Loucy (cell line): ENCODE measurements around the gene EP400.

ENCODE experiments used
- H2AFZ ChIP-seq: fragments of 200-600 bp; sonication (generic); 2 replicates; pipeline ENCODE4 v1.6.0; 2016; ENCODE audit warnings: antibody characterized with exemption, mild to moderate bottlenecking, low read length, moderate library complexity
- H3F3A ChIP-seq: fragments of 200-600 bp; 2 replicates; pipeline ENCODE4 v1.6.0; 2016; ENCODE audit warnings: antibody characterized with exemption, low read depth, mild to moderate bottlenecking
- H3K27me3 ChIP-seq: fragments of 200-600 bp; sonication (generic); 2 replicates; pipeline ENCODE4 v1.6.1; 2014; ENCODE audit warnings: low read length, mild to moderate bottlenecking; ENCODE audit not compliant: insufficient read depth, poor library complexity, severe bottlenecking
- H3K36me3 ChIP-seq: fragments of 200-600 bp; sonication (generic); 2 replicates; pipeline ENCODE4 v1.6.1; 2016; ENCODE audit warnings: low read length; ENCODE audit not compliant: insufficient read depth
- H3K4me1 ChIP-seq: fragments of 200-600 bp; sonication (generic); 2 replicates; pipeline ENCODE4 v1.5.1; 2014; ENCODE audit warnings: low read length, mild to moderate bottlenecking; ENCODE audit not compliant: insufficient read depth, poor library complexity, severe bottlenecking
- H3K4me2 ChIP-seq: fragments of 200-600 bp; sonication (generic); 2 replicates; pipeline ENCODE4 v1.6.0; 2014; ENCODE audit warnings: antibody characterized with exemption, low read length, low read depth, mild to moderate bottlenecking; ENCODE audit not compliant: poor library complexity, severe bottlenecking
- H3K4me3 ChIP-seq: fragments of 200-600 bp; sonication (generic); 2 replicates; pipeline ENCODE4 v1.5.1; 2014; ENCODE audit warnings: low read length, mild to moderate bottlenecking, mixed read lengths; ENCODE audit not compliant: poor library complexity, severe bottlenecking
- H3K79me2 ChIP-seq: fragments of 200-600 bp; sonication (generic); 2 replicates; pipeline ENCODE4 v1.6.1; 2014; ENCODE audit warnings: low read length; ENCODE audit not compliant: insufficient read depth
- H3K9ac ChIP-seq: fragments of 200-600 bp; sonication (generic); 2 replicates; pipeline ENCODE4 v1.6.0; 2014; ENCODE audit warnings: mild to moderate bottlenecking, low read depth, low read length, moderate library complexity; ENCODE audit not compliant: poor library complexity, severe bottlenecking
- H3K9me2 ChIP-seq: fragments of 200-600 bp; sonication (generic); replicated peaks from 2 replicates; pipeline ENCODE4 v1.6.1; 2016; ENCODE audit warnings: low read depth, low read length, mixed read lengths
- H3K9me3 ChIP-seq: fragments of 200-600 bp; sonication (generic); 2 replicates; pipeline ENCODE4 v1.6.1; 2014; ENCODE audit warnings: mild to moderate bottlenecking, antibody characterized with exemption, low read length, low read depth; ENCODE audit not compliant: insufficient read depth
- H4K20me1 ChIP-seq: fragments of 200-600 bp; sonication (generic); 2 replicates; pipeline ENCODE4 v1.6.0; 2014; ENCODE audit warnings: antibody characterized with exemption, low read length, mild to moderate bottlenecking; ENCODE audit not compliant: insufficient read depth, poor library complexity, severe bottlenecking
- EZH2phosphoT487 ChIP-seq: fragments of 200-600 bp; IDR thresholded peaks from 2 replicates; pipeline ENCODE4 v1.6.1; 2018; ENCODE audit warnings: antibody characterized with exemption, mild to moderate bottlenecking, moderate library complexity, borderline replicate concordance
- TF ChIP-seq, protein P1 (sequence below): fragments of 200-600 bp; sonication (generic); conservative IDR thresholded peaks from 2 replicates; pipeline ENCODE4 v1.5.1; 2014; ENCODE audit warnings: mild to moderate bottlenecking, antibody characterized with exemption, low read length

EP400 gene

DNA sequence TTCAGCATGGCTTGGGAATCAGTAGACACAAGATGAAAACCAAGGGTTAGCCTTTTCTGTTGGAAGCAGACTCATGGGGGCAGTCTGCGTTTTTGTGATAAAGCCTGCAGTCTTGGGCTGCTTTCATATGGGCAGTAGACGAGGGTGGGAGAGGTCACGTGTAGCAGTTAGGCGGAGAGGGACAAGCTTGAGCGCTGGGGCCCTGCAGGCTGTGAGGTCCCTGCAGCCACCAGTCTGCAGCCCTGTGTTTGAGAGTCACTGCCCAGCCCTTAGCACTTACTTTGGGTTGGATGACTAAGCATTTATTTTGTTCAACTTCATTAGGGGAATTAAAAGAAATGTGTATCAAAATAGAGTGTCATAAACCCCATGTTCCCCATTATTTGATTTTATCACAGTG lies 37.2 kb downstream of the EP400 start:
- Histone ChIP-seq H3F3A (no peaks in the 10 kb centered on the region), H3K4me1 (no peaks in the 10 kb centered on the region), H4K20me1 (no peaks in the 10 kb centered on the region), H3K9me2 (no peaks in the 10 kb centered on the region), H3K4me2 (no peak overlapping the region), H2AFZ (no peak overlapping the region), H3K27me3 (no peaks in the 10 kb centered on the region), H3K9ac (no peak overlapping the region), H3K9me3 (no peaks in the 10 kb centered on the region), H3K36me3 (peaks cover 96% of the 10 kb centered on the region; the same call in 1 of the 2 replicates), H3K4me3 (no peak overlapping the region), H3K79me2 (no peaks in the 10 kb centered on the region)
- TF ChIP-seq, protein P1, sequence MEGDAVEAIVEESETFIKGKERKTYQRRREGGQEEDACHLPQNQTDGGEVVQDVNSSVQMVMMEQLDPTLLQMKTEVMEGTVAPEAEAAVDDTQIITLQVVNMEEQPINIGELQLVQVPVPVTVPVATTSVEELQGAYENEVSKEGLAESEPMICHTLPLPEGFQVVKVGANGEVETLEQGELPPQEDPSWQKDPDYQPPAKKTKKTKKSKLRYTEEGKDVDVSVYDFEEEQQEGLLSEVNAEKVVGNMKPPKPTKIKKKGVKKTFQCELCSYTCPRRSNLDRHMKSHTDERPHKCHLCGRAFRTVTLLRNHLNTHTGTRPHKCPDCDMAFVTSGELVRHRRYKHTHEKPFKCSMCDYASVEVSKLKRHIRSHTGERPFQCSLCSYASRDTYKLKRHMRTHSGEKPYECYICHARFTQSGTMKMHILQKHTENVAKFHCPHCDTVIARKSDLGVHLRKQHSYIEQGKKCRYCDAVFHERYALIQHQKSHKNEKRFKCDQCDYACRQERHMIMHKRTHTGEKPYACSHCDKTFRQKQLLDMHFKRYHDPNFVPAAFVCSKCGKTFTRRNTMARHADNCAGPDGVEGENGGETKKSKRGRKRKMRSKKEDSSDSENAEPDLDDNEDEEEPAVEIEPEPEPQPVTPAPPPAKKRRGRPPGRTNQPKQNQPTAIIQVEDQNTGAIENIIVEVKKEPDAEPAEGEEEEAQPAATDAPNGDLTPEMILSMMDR, result no peak
- TF ChIP-seq EZH2phosphoT487, result no peak

DNA sequence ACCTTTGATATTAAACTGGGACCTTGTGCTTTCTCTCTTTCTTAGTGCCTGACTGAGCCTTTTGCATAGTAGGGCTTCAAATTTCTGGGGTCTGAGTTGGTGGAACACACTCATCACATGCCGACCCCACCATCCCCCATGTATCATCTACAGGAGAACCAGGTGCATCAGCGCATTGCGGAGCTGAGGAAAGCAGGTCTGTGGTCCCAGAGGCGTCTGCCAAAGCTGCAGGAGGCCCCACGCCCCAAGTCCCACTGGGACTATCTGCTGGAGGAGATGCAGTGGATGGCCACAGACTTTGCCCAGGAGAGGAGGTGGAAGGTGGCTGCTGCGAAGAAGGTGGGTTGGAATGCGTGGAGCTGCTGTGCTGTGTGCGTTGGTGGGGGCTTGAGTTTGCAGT lies 37.8 kb downstream of the EP400 start:
- no peak overlapping the region for H2AFZ ChIP-seq
- no peaks in the 10 kb centered on the region for H3K4me1 ChIP-seq
- H3K27me3 ChIP-seq, result no peaks in the 10 kb centered on the region
- no peak overlapping the region for H3K4me2 ChIP-seq
- TF ChIP-seq, protein P1, result no peak
- TF ChIP-seq EZH2phosphoT487, result no peak
- no peak overlapping the region for H3K4me3 ChIP-seq
- no peak overlapping the region for H3K9ac ChIP-seq
- no peaks in the 10 kb centered on the region for H3K9me3 ChIP-seq
- no peaks in the 10 kb centered on the region for H3K9me2 ChIP-seq
- peaks cover 96% of the 10 kb centered on the region; the same call in 1 of the 2 replicates for H3K36me3 ChIP-seq
- H4K20me1 ChIP-seq, result no peaks in the 10 kb centered on the region
- no peaks in the 10 kb centered on the region for H3K79me2 ChIP-seq
- no peaks in the 10 kb centered on the region for H3F3A ChIP-seq

DNA sequence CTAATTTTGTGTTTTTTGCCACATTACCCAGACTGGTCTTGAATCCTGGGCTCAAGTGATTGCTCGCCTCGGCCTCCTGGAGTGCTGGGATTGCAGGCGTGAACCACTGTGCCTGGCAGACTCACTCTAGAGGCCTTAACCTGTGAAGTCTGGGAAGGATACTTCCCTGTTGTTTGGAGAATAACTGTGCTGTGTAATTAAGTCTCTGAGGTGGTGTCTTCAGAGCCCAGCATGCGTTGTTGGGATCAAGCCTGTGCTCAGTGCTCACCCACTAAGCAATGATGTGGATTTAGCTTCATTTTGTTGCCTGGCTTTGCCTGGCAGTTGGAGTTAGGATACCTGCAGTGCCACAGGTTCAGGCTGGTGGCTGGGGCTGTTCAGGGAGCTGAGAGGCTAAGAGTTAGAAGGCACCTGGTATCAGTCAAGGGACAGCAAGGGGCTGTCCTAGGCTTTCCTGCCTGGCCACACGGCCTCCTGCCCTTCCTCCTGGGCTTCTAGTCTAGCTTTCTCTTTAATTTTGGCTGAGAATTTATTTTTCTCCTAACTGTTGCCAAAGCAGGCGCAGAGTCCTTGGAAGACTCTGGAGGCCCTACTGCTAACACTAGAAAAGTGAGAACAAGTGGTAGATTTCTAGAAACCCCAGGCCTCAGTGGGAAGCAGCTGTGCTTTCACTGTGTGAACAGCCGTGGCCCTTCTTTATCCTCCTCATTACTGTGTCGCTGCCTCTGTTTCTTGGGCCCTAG lies 38.5 kb downstream of the EP400 start:
- H3K9ac ChIP-seq, result no peak overlapping the region
- no peaks in the 10 kb centered on the region for H3K27me3 ChIP-seq
- H3K36me3 ChIP-seq, result peaks cover 97% of the 10 kb centered on the region; the same call in 1 of the 2 replicates
- TF ChIP-seq EZH2phosphoT487, result no peak
- H3K9me3 ChIP-seq, result no peaks in the 10 kb centered on the region
- no peak overlapping the region for H3K4me3 ChIP-seq
- no peaks in the 10 kb centered on the region for H3K79me2 ChIP-seq
- H3K9me2 ChIP-seq, result no peaks in the 10 kb centered on the region
- no peaks in the 10 kb centered on the region for H3F3A ChIP-seq
- H2AFZ ChIP-seq, result no peak overlapping the region
- H3K4me1 ChIP-seq, result no peaks in the 10 kb centered on the region
- no peaks in the 10 kb centered on the region for H4K20me1 ChIP-seq
- no peak overlapping the region for H3K4me2 ChIP-seq

DNA sequence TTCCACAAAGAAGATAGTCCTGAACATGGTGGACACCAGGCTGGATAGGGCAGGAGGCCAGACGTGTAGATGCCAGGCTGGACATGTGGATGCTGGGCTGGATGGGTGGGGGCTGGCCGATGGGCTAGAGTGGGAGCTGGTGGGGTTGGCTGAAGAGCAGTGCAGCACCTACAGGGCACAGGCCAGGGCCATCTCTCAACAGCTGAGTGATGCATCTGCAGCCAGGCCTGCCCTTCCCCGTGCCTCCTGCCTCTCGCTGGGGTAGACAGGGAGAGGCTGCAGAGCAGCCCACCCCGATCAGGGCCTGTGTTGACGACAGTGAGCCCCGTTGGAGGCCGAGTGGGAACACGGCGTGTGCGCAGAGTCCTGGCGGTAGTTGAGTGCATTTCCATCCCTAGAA lies 39.3 kb downstream of the EP400 start:
- Histone ChIP-seq H3K4me3 (no peak overlapping the region), H3K79me2 (no peaks in the 10 kb centered on the region), H3F3A (no peaks in the 10 kb centered on the region), H2AFZ (no peak overlapping the region), H3K4me2 (no peak overlapping the region), H3K36me3 (peaks cover 97% of the 10 kb centered on the region; the same call in 1 of the 2 replicates), H4K20me1 (no peaks in the 10 kb centered on the region), H3K4me1 (no peaks in the 10 kb centered on the region), H3K9me2 (no peaks in the 10 kb centered on the region), H3K9ac (no peak overlapping the region), H3K27me3 (no peaks in the 10 kb centered on the region), H3K9me3 (no peaks in the 10 kb centered on the region)
- TF ChIP-seq, protein P1, result no peak
